Endothelial cell of umbilical vein (primary cell): Measurements from ENCODE around the gene IRF3.

Source experiments
- EZH2 ChIP-seq: IDR thresholded peaks from 2 replicates; pipeline ENCODE4 v1.6.1; 2012; ENCODE audit warnings: borderline replicate concordance, low read depth, mild to moderate bottlenecking, moderate library complexity, low read length, inconsistent platforms; ENCODE audit not compliant: severe bottlenecking
- FOS ChIP-seq: IDR thresholded peaks from 2 replicates; pipeline ENCODE4 v1.6.1; 2011; ENCODE audit warnings: mild to moderate bottlenecking, low read length, moderate library complexity, borderline replicate concordance; ENCODE audit not compliant: insufficient read depth
- MAX ChIP-seq: IDR thresholded peaks from 2 replicates; pipeline ENCODE4 v1.6.1; 2011; ENCODE audit not compliant: insufficient read depth, insufficient read length
- POLR2A ChIP-seq: IDR thresholded peaks from 2 replicates; pipeline ENCODE4 v1.6.1; 2012; ENCODE audit warnings: low read depth, mild to moderate bottlenecking, control low read depth, low read length
- POLR2AphosphoS5 ChIP-seq: IDR thresholded peaks from 2 replicates; pipeline ENCODE4 v1.6.1; 2012; ENCODE audit warnings: low read depth, mild to moderate bottlenecking, control low read depth, low read length, moderate library complexity; ENCODE audit not compliant: insufficient read depth
- TF ChIP-seq, protein P1 (sequence below), 2 donors: IDR thresholded peaks; 1 replicate in 1 of 2; 2 replicates in 1 of 2; pipeline ENCODE4 v1.5.1; 2011; ENCODE audit warnings: low read length in 2 of 2, mild to moderate bottlenecking in 2 of 2, moderate library complexity in 2 of 2, control low read depth in 1 of 2, inconsistent platforms in 1 of 2, low read depth in 1 of 2; ENCODE audit not compliant: insufficient read depth in 1 of 2; ENCODE audit errors: extremely low read depth in 1 of 2

- TF ChIP-seq, protein P1, sequence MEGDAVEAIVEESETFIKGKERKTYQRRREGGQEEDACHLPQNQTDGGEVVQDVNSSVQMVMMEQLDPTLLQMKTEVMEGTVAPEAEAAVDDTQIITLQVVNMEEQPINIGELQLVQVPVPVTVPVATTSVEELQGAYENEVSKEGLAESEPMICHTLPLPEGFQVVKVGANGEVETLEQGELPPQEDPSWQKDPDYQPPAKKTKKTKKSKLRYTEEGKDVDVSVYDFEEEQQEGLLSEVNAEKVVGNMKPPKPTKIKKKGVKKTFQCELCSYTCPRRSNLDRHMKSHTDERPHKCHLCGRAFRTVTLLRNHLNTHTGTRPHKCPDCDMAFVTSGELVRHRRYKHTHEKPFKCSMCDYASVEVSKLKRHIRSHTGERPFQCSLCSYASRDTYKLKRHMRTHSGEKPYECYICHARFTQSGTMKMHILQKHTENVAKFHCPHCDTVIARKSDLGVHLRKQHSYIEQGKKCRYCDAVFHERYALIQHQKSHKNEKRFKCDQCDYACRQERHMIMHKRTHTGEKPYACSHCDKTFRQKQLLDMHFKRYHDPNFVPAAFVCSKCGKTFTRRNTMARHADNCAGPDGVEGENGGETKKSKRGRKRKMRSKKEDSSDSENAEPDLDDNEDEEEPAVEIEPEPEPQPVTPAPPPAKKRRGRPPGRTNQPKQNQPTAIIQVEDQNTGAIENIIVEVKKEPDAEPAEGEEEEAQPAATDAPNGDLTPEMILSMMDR (IDR thresholded peaks at IDR 0.05; ENCODE audit: extremely low read depth in 1 of 2, insufficient read depth in 1 of 2, low read depth in 1 of 2, low read length in 2 of 2) = no peak
- TF ChIP-seq POLR2AphosphoS5 (peak; percentile 47), EZH2 (no peak), MAX (no peak), POLR2A (peak; percentile 72), FOS (peak; percentile 61)
These were observed 10.6 kb upstream of the IRF3 start for GRCh38 chr19:49676136-49676783.
